GM18861 (cell line): ENCODE data around the gene TNFSF9.
A peak's percentile ranks its signal among the peaks of the same experiment; 100 is the strongest.
"Not testable (repeated sequence)": the region's sequence is repeated elsewhere in the genome, so short reads cannot be mapped to it uniquely, and the experiment has no call there.

Experiments
- ATAC-seq: cut with Tn5 transposase; IDR thresholded peaks from one replicate; pipeline ENCODE4 v1.9.1; 2021; ENCODE audit not compliant: unreplicated experiment

Gene TNFSF9

DNA sequence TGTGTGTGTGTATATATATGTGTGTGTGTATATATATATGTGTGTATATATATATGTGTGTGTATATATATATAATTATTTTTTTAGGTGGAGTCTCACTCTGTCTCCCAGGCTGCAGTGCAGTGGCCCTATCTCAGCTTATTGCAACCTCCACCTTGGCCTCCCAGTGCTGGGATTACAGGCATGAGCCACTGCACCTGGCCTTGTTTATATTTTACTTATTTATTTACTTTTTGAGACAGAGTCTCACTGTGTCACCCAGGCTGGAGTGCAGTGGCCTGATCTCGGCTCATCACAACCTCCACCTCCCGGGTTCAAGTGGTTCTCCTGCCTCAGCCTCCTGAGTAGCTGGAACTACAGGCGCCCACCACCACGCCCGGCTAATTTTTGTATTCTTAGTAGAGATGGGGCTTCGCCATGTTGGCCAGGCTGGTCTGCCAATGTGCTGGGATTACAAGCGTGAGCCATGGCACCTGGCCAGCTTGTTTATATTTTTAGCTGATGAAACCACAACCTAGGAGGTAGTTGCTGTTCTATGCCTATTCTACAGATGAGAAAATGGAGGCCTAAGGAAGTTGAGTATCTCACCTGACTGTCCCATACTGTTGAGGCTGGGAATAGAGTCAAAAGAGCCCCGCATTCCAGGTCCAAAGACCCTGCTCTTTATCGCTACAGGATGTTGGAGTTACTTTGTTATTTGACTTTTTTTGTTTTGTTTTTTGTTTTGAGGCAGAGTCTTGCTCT, 22.6 kb upstream of the TNFSF9 start:
- ATAC-seq, result not testable (repeated sequence)

DNA sequence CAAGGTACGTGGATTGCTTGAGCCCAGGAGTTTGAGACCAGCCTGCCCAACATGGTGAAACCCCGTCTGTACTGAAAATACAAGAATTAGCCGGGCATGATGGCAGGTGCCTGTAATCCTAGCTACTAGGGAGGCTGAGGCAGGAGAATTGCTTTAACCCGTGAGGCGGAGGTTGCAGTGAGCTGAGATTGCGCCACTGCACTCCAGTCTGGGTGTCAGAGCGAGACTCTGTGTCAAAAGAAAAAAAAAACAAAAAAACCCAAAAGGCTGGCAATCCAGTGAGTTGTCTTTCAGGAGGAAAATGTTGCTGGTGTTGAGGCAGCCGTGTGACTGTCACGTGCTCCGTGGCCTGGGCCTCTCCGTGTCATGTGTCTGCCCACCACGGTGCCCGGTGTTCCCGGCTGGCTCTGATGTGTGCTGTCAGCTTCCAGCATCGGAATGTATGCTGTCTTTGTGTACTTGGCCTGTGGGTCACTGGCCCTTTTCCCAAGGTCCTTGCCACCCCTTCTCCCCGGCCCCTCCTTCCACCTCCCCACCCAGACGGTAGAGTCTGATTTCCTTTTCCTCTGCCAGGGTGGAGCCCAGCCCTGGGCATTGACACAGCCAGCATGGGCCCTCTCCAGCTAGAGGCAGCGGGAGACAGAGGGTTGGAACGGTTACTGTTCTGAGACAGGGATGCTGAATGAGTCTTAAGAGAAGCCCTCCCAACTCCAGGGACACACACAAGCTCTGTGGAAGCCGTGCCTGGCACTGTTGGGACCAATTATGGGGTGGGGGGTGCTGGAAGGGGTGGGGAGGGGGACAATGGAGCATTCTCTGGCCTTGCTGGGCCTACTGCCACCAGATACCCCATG, 21.5 kb upstream of the TNFSF9 start:
- ATAC-seq, result no peak

DNA sequence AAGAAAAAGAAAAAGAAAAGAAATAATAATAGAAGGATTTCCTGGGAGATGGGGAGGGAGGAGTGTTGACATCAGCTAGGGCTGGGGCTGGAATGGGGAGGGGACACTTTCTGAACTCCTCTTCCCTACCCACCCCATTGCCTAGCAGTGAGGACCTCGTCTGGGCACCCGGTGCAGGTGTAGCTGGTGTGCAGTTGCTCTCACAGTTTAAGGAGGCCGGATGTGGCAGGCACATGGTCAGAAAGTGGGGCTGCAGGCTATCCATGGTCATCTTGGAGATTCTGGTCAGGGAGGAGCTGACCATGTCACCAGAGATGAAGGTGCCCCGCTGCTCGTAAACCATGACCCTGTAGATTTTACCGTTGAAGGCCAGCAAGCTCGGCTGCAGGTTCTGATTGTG, 20.2 kb upstream of the TNFSF9 start:
- ATAC-seq, result no peak

DNA sequence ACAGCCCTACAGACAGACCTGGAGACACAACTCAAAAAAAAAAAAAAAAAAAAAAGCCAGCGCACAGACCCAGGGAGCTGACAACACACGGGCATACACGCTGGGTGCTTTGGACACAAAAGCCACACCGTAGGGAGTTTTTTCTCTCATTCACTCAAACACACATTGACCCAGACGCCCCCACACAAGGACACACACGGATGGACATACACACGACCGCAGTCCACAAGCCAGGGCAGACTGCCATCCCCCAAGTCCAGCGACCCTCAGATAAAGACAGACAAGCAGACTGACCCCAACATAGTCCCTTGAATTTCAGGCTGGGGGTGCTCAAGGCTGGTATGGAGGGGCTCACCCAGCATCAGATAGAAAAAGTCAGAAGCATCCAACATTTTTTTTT, 16.7 kb upstream of the TNFSF9 start:
- no peak for ATAC-seq

DNA sequence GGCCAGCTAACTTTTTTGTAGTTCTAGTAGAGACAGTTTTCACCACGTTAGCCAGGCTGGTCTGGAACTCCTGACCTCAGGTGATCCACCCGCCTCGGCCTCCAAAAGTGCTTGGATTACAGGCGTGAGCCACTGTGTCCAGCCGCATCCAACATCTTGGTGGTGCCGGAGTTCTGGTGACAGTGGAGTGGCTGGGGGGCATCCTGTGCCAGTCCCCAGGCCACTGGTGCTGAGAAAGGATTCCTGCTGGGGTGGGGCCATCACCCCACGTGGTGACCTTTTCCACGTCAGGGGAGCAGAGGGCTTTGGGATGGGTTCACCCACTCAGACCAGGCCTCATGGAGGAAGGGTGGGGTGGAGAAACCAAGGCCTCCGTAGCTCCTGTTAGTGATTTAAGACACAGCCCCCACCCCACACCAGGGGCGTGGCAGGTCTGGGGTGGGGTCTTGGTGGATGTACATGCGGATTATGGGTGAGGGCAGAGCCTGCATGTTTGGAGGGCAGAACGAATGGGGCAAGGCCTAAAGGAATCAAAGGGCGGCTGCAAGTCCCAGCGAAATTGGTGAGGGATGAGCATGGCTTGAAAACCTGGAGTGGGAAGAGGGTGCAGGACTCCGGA, 15.8 kb upstream of the TNFSF9 start:
- ATAC-seq, result no peak

DNA sequence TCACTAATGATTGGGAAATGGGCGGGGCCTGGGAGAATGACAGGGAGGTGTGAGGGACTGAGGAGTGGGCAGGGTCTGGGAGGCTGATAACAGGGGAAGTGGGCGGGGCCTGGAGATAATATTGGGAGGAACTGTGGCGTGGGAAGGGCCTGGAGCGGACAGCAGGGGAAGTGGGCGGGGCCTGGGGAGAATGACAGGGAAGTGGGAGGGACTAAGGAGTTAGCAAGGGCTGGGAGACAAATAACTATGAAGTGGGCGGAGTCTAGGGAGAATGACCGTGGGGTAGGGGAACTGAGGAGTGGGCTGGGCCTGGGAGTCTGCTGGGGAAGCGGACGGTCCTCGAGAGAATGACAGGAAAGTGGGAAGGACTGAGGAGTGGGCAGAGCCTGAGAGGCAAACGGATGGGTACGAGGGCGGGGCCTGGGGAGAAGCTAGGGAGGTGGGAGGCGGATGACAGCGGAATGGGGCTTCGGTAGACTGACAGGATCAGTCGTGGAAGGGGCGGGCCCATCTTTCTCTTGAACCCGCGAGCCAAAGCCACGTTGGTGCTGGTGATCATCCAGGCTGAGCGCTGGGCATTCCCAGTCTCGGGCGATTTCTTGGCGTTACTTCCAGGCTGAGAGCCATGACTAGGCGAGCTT, 14.7 kb upstream of the TNFSF9 start:
- no peak for ATAC-seq

DNA sequence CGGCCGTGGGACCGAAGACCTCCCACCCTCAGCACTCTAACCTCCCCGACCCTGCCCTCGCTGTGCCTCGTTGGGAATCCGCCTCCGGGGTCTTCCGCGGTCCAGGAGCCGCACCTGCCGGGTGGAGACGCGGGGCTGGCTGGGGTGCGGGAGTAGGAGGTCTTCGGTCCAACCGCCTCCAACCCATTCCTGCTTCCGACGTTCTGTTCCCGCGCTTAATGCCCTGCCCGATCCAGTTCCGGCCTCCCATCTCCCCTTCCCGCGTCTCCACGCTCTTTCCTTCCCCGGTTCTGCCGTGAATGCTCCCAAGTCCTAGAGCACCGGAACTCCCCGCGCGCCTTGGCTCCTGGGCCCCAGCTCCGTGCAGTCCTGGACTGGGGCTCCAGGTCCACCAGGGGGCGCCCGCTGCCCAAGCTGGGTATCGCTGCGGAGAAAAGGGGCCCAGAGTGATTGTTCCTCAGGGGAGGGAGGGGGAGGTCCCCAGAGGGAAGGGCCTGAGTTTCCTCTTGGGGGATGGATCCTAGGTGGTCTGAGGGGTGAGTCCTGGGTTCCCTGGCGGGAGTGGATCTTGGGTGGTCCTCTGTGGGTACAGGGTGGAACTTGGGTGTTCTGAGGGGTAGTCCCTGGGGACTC, 14.1 kb upstream of the TNFSF9 start:
- no peak for ATAC-seq

DNA sequence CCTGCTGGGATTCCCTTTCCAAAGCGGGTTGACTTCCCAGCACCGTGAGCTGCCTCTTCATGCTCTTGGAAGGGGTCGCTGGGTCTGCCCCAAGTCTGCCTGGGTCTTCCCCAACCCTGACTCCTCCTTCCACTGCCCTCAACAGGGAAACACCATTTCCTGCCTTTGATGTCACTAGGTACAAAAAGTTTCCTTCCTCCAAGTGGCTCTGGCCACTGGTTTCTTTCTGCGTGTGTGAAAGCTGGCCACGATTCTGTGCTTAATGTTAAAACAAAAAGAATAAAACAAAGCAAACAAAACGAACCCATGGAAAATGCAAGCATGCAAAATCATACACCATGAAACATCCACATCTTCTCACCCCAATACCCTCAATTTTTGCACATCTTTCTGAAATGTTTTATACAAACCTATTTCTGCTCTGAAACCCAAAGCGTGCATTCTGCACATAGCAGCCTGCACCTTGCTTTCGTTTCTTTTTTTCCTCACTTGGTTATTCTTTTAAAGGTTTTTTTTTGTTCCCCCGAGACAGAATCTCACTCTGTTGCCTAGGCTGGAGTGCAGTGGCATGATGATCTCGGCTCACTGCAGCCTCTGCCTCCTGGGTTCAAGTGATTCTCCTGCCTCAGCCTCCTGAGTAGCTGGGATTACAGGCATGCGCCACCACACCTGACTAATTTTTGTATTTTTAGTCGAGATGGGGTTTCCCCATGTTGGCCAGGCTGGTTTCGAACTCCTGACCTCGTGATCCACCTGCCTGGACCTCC, 12.5 kb upstream of the TNFSF9 start:
- ATAC-seq, result peak; percentile 25

DNA sequence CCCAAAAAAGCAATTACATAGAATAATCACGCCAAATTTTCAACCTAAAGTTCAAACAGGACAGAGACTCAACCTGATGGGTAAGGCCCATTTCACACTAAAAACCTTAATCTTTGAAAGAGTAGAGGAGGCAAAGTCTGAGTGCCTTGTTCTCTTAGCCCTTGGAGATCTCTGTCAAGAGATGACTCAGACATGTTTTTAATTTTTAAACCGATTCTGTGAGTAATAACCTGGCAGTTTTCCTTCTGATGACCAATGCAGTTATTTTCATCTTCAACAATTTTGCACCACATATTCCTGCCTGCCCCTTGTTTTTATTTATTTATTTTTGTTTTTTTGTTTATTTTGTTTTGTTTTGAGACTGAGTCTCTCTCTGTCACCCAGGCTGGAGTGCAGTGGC, 11.5 kb upstream of the TNFSF9 start:
- no peak for ATAC-seq

DNA sequence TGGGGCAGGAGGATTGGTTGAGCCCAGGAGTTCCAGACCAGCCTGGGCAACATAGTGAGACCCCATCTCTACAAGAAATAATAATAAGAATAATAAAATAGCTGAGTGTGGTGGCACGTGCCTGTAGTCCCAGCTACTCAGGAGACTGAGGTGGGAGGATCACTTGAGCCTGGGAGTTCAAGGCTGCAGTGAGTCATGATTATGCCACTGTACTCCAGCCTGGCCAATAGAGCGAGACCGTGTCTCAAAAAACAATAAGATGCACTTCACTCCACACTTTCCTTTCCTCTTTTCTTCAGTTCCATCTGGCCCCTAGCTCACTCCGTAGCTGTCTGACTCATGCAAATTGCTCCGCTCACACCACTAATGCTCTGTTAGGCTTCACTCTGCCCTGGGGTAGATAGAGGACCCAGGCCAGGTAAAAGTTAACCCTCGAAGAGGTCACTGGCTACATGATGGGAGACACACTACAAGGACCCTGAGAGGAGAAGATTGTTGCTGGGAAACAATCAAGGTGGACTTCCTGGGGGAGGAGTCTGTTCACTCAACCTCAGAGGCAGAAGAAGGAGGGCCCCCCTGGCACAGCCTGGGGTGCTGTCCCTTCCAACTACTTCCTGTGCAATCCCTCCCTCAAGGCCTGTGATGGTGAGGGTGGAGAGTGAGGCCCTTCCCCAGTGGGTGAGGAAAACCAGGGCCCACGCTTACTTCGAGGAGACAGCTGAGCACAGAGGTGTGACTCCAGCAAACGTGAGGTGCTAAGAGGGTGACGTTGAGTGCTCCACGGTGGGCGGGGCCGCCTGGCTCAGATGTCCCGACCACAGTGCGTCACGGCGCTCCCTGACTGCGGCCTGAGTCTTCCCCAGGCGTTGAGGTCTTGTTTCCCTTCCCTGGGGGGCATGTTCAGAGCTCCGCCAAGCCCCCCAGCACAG, 8.8 kb upstream of the TNFSF9 start:
- peak; percentile 38 for ATAC-seq

DNA sequence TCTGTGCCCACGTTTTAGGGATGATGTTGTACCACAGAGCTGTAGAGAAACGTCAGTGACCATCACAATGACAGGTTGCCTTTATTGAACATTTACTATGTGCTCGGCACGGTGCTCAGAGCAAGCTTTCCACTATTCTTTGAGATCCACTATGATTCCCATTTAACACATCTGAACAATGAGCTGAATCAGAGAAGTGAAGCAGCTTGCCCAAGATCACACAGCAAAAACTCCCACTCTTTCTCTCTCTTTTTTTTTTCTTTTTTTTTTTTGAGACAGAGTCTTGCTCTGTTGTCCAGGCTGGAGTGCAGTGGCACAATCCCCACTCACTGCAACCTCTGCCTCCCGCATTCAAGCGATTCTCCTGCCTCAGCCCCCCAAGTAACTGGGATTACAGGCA, 8.1 kb upstream of the TNFSF9 start:
- no peak for ATAC-seq

DNA sequence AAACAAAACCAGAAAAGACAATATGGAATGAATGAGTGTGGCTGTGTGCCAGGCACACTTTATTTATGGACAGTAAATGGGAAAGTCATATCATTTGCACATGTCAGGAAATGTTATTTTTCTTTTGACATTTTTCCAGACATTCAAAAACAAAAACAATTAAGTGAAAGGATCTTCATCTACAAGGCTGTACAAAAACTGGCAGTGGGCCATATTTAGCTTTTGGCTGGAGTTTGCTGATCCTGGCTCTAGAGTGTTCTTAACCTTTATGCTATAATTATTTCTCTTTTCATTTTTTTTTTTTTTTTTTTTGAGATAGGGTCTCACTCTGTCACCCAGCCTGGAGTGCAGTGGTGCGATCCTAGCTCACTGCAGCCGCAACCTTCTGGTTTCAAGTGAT, 6.5 kb upstream of the TNFSF9 start:
- ATAC-seq, result no peak

DNA sequence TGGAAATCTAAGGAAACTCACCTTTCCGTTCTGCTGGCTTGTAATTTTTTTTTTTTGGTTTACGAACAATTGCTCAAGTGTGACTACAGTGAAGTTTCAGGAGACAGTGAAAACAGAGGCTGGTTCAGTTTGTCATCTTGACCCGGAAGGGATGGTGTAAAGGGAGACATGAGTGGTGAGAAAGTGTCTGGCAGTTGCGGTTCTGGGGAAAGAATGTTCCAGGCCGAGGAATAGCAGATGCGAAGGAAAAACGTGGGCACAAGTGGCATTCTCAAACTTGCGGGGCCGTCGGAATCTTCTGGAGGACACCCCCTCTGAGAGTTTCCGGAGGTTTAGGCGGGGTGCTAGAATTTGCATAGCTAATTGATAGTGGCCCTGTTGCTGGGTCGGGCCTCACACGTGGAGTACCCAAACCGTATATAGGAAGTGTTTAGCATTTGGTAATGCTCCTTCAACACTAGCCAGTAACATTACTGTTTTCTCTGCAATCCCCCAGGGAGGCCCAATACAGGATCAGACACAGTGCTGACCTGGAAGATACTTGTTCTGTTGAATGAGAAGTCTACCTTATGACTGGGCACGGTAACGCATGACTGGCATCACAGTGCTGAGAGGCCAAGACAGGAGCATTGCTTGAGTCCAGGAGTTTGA, 2.8 kb upstream of the TNFSF9 start:
- peak; percentile 63 for ATAC-seq

DNA sequence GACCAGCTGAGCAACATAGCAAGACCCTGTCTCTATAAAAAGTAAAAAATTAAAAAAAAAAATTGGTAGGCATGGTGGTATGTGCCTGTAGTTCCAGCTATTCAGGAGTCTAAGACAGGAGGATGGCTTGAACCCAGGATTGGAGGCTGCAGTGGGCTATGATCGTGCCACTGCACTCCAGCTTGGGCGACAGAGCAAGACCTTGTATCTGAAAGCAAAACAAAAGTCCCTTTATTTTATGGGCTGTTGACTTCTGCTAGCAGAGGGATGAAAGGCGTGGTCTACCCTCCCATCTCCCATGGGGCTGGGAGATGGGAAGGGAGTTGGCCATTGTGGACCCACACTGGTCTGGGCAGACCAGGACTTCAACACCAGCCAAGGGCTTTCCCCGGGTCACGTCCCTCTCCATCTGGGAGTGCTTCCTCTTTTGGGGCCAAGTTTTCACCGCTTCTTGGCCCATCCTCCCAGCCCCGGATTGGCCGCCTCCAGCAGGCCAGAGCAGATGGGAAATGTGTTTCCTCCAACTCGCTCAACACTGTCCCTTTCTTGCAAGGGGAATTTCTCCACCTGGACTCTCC, 2.2 kb upstream of the TNFSF9 start:
- peak; percentile 19 for ATAC-seq

DNA sequence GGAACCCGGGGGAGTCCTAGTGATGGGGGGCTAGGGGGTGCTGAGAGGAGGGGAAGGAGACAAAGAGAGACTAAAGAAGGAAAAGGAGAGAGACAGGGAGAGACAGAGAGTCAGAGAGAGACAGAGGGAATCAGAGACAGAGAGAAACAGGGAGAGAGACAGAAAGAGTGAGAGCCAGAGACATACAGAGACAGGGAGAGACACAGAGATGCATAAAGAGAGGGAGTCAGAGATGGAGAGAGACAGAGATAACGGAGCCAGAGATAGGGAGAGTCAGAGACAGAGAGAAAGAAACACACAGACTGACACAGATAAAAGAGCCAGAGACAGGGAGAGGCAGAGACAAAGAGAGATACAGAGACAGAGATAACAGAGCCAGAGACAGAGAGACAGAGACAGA, 1.5 kb upstream of the TNFSF9 start:
- no peak for ATAC-seq

DNA sequence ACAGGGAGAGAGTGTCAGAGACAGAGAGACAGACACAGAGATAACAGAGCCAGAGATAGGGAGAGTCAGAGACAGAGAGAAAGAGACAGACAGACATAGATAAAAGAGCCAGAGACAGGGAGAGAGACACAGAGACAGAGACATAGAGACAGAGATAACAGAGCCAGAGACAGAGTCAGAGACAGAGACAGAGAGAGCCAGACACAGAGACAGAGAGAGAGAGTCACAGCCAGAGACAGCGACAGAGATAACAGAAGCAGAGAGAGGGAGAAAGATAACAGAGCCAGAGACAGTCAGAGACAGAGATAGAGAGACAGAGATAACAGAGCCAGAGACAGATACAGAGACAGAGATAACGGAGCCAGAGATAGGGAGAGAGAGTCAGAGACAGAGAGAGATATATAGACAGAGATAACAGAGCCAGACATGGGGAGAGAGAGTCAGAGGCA, 865 bp upstream of the TNFSF9 start:
- ATAC-seq, result no peak

DNA sequence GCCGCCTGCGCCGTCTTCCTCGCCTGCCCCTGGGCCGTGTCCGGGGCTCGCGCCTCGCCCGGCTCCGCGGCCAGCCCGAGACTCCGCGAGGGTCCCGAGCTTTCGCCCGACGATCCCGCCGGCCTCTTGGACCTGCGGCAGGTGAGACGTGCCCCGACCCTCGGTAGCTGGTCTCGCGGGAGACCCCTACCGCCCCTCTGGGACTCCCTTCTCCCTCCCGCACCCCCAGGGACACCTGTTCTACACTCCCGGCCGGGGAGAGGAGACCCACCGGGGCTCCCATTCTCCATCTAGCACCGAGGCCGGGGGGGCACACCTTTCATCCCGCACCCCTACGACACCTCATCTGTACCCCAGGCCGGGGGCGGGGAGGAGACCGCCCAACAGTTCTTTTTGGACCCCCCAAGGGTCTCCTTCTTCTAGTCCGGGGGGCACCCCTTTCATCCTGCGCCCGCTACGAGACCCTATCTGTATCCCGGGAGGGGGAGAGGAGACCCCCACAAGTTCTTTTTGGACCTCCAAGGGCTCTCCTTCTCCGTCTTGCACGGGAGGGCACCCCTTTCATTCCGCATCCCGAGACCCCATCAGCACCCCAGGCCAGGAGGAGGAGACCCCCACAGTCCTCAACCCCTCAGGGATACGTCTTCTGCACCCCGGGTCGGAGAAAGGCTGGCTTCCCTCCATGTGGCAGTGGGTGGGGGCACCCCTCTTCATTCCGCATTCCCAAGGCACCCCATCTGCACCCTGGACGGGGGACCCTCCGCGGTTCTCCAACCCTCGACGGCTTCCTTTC, 533 bp downstream of the TNFSF9 start:
- ATAC-seq, result no peak

DNA sequence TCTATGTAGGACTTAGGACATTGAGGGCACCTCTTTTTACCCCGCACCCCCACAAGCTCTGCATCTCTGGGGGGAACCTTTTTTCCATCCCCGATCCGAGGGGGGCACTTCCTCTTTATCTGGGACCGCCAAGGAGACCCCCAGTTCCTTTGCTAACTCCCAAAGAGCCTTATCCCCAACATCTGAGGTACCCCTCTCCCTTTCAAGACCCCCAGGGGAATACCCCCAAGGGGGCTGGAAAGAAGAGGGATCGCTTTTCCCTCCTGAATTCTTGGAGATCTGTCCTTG, 1.1 kb downstream of the TNFSF9 start:
- ATAC-seq, result no peak
